ENCODE data around the gene ATP8B1. TPM values are rescaled to one million over a fixed set of nuclear protein-coding genes. Genes with fewer than 3 reads are reported as not detected.

Gene ATP8B1
- total and polyA plus RNA-seq, 2 of the 8 experiments (the other 6 are each of a cell fraction or from before 2014, with no cell fraction given): 1.1 to 4.6 TPM

DNA sequence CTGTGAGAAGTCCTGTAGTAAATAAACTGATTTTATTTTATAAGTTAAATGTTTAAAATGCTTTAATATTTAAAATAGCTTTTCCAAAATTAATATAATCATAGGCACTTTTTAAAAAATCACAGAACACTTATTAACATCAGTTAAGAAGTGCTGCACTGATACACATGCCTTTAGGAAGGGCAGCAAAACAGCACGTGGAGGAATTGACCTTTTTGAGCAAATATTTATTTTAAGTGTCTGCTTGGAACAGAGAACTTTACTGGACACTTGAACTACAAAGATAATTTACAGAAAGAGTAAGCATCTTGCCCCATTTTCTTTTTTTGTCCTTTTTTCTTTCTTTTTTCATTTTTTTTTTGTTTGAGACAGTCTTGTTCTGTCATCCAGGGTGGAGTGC, 93.8 kb downstream of the ATP8B1 start:
- no peaks in the 10 kb centered on the region for H3K79me2 ChIP-seq (ENCODE audit: control insufficient read depth in 1 of 2, insufficient read depth in 2 of 2, low read length in 2 of 2)
- H3K4me2 ChIP-seq (ENCODE audit: insufficient read depth in 1 of 2, low read depth in 2 of 2, low read length in 2 of 2): no peak overlapping the region
- H4K5ac ChIP-seq (ENCODE audit: insufficient read length, low read depth, low read length): no peak overlapping the region
- no peak overlapping the region for H3K18ac ChIP-seq (ENCODE audit: extremely low read depth, low read length)
- FAIRE-seq (no peak), DNase-seq (ENCODE audit: low read depth in 1 of 2, low spot score in 2 of 2) (no peak)
- H3K27ac ChIP-seq (ENCODE audit: low read depth, low read length): no peak overlapping the region
- 81% methylated on average over 1 of the region's 1 CpG; no CpG with 5 or more reads in 1 of the 2 experiments for WGBS, 2 experiments (ENCODE audit: extremely low coverage in 1 of 2, insufficient coverage in 1 of 2, insufficient read length in 1 of 2, insufficient replicate concordance in 2 of 2, low coverage in 1 of 2, low lambda C conversion rate in 2 of 2, missing lambda C conversion rate in 1 of 2)
- H3K14ac ChIP-seq (ENCODE audit: insufficient read length): no peak overlapping the region
- no peaks in the 10 kb centered on the region; the same call in 1 of the 2 replicates for H3K23me2 ChIP-seq (ENCODE audit: low read depth, low read length)
- ChIA-PET CTCF (ENCODE audit: partially characterized antibody) (interaction anchor here (1.1 kb wide), 1 partner anchor 79 kb away, joined by 3 read pairs; no protein-coding TSS in a partner anchor), POLR2A (ENCODE audit: partially characterized antibody) (no interaction called here)
- no peak overlapping the region for H2BK15ac ChIP-seq (ENCODE audit: low read length)
- no peaks in the 10 kb centered on the region for H3K4me1 ChIP-seq (replicated peaks in 1 of 4; ENCODE audit: control insufficient read depth in 3 of 4, insufficient read depth in 4 of 4, low read length in 3 of 4)
- H3K9ac ChIP-seq (replicated peaks in 1 of 4; ENCODE audit: extremely low read depth in 1 of 4, low read depth in 3 of 4, low read length in 3 of 4): no peak overlapping the region
- H2BK120ac ChIP-seq (replicated peaks; ENCODE audit: low read depth, low read length): no peak overlapping the region
- no peak overlapping the region for H3K23ac ChIP-seq (ENCODE audit: insufficient read length)
- no peak overlapping the region for H2BK12ac ChIP-seq (ENCODE audit: low read depth, low read length)
- no peak overlapping the region for H4K8ac ChIP-seq (ENCODE audit: extremely low read depth, insufficient read depth, low read length)
- H4K91ac ChIP-seq (replicated peaks; ENCODE audit: insufficient read length, low read length): no peak overlapping the region
- no peaks in the 10 kb centered on the region for H3K9me3 ChIP-seq (ENCODE audit: insufficient read depth in 2 of 2, low read depth in 1 of 2, low read length in 1 of 2)
- H3K4me3 ChIP-seq (ENCODE audit: extremely low read depth in 1 of 4, insufficient read depth in 2 of 4, low read depth in 3 of 4, low read length in 4 of 4): no peak overlapping the region
- no peak overlapping the region for H2BK20ac ChIP-seq (ENCODE audit: low read length)
- H2BK5ac ChIP-seq (ENCODE audit: low read depth, low read length): no peak overlapping the region
- no peak overlapping the region for H3K4ac ChIP-seq (replicated peaks; ENCODE audit: insufficient read length, low read depth, low read length)
- no peak overlapping the region for H2AFZ ChIP-seq (ENCODE audit: low read length)
- no peak overlapping the region for H3K56ac ChIP-seq (replicated peaks; ENCODE audit: insufficient read length, low read depth, low read length)
- no peaks in the 10 kb centered on the region for H3K79me1 ChIP-seq (ENCODE audit: low read depth, low read length)
- TF ChIP-seq SIX5 (IDR thresholded peaks at IDR 0.05; ENCODE audit: low read depth, low read length) (no peak), POU5F1 (IDR thresholded peaks at IDR 0.05; ENCODE audit: low read depth, low read length) (no peak), SP2 (IDR thresholded peaks at IDR 0.05; ENCODE audit: low read length) (no peak), RXRA (IDR thresholded peaks at IDR 0.05; ENCODE audit: insufficient read depth, low read depth, low read length) (no peak), SP1 (IDR thresholded peaks at IDR 0.05; ENCODE audit: low read depth, low read length) (no peak), EGR1 (IDR thresholded peaks at IDR 0.05; ENCODE audit: borderline replicate concordance, low read depth, low read length) (no peak), CREB1 (IDR thresholded peaks at IDR 0.05) (no peak), RNF2 (IDR thresholded peaks at IDR 0.05; ENCODE audit: borderline replicate concordance, low read depth, low read length, missing control alignments, poor library complexity, severe bottlenecking) (no peak)
- TF ChIP-seq, protein P1, sequence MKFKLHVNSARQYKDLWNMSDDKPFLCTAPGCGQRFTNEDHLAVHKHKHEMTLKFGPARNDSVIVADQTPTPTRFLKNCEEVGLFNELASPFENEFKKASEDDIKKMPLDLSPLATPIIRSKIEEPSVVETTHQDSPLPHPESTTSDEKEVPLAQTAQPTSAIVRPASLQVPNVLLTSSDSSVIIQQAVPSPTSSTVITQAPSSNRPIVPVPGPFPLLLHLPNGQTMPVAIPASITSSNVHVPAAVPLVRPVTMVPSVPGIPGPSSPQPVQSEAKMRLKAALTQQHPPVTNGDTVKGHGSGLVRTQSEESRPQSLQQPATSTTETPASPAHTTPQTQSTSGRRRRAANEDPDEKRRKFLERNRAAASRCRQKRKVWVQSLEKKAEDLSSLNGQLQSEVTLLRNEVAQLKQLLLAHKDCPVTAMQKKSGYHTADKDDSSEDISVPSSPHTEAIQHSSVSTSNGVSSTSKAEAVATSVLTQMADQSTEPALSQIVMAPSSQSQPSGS (IDR thresholded peaks at IDR 0.05; ENCODE audit: low read length): no peak
- no peaks in the 10 kb centered on the region for H3K27me3 ChIP-seq (replicated peaks in 1 of 4; ENCODE audit: control insufficient read depth in 3 of 4, extremely low read depth in 1 of 4, insufficient read depth in 3 of 4, low read length in 3 of 4)
- H3K36me3 ChIP-seq (ENCODE audit: control insufficient read depth in 2 of 4, insufficient read depth in 4 of 4, low read length in 3 of 4): no peaks in the 10 kb centered on the region
- no peaks in the 10 kb centered on the region for H4K20me1 ChIP-seq (replicated peaks in 1 of 2; ENCODE audit: control insufficient read depth in 1 of 2, insufficient read depth in 2 of 2, low read length in 2 of 2)
- H2AK5ac ChIP-seq (ENCODE audit: low read depth, low read length): no peak overlapping the region

Data from H1 (cell line).